Mesothelial cell of epicardium (in vitro differentiated cells): ENCODE measurements around the gene VEPH1. TPM values are rescaled to one million over a fixed set of nuclear protein-coding genes. Genes with fewer than 3 reads are reported as not detected.
A peak's percentile ranks its signal among the peaks of the same experiment; 100 is the strongest.

Experiments used
- DNase-seq, 2 experiments: peaks; one replicate each; pipeline ENCODE4 v3.0.0; 2021; ENCODE audit warnings: low spot score in 2 of 2; ENCODE audit not compliant: unreplicated experiment in 2 of 2
- H3K27ac Mint-ChIP-seq: 2 replicates; pipeline ENCODE4 v1.8.0; 2021; ENCODE audit warnings: mixed read lengths
- H3K27me3 Mint-ChIP-seq: 2 replicates; pipeline ENCODE4 v1.8.0; 2021; ENCODE audit warnings: low read depth, mixed read lengths
- H3K36me3 Mint-ChIP-seq: 2 replicates; pipeline ENCODE4 v1.8.0; 2021; ENCODE audit warnings: mixed read lengths
- H3K4me1 Mint-ChIP-seq: 2 replicates; pipeline ENCODE4 v1.8.0; 2021; ENCODE audit warnings: mixed read lengths
- H3K4me3 Mint-ChIP-seq: 2 replicates; pipeline ENCODE4 v1.8.0; 2021; ENCODE audit warnings: mild to moderate bottlenecking, moderate library complexity, mixed read lengths
- H3K9me3 Mint-ChIP-seq: 2 replicates; pipeline ENCODE4 v1.8.0; 2021; ENCODE audit warnings: mixed read lengths
- CTCF ChIP-seq: fragments of 200-600 bp; sonication (generic); IDR thresholded peaks from one replicate; pipeline ENCODE4 v1.5.0; 2021; ENCODE audit warnings: antibody characterized with exemption; ENCODE audit not compliant: unreplicated experiment
- total RNA-seq: library from RNA; stranded (reverse); gene quantifications from 3 replicates; pipeline ENCODE4 v1.2.1, GENCODE V29; 2021

Gene VEPH1
- total RNA-seq, 1 donor from 2014 or later = 10.2 TPM

DNA sequence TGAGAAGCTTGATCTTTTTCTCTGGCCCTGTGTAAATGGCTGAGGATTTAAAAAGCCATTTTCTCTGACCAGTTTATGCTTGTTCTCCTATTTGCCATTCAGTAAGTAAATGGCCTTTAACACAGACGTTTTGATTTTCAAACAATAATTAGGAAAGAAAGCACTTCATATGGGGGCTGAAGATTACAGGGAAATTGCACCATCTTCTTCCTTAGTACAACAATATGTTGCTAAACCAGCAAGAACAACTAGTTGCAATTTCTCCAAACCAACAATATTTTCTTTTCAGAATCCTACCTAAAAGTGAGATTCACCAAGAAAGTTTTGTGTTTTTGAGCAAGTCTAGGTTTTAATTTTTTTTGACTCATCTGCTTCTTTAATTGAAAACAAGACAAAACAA is 262.8 kb downstream of the VEPH1 start:
- Mint-ChIP-seq H3K4me3 (no peak overlapping the region), H3K4me1 (peaks cover 19% of the 10 kb centered on the region), H3K27me3 (no peaks in the 10 kb centered on the region), H3K9me3 (peaks cover 4% of the 10 kb centered on the region), H3K36me3 (no peaks in the 10 kb centered on the region), H3K27ac (no peak overlapping the region)
- DNase-seq = no peak
- no peak for TF ChIP-seq CTCF

DNA sequence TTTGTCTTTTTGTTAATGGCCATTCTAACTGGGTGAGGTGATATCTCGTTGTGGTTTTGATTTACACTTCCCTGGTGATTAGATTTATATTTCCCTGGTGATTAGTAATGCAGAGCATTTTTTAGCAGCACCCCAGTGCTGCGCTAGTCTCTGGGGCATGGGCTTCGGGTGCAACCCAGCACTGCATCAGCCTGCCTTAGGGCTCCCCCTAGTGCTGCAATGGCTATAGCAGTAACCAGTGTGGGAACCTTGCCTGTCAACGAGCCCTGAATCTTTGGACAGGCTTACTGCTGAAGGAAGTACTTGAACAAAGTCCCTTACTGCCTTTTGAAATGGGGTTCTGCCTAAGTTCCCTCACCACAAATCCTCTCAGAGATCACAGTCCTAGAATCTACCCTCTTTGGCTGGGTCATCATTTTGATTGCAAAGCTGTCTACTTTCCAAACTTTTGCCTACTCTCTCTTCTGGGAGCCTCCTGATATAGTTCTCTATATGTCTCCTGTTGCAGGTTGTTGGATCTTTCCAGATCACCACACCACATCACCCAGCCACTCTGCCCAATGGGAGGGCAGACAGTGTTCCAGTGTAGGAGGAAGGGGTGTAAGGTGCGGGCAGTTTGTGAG is 264.0 kb downstream of the VEPH1 start:
- Mint-ChIP-seq H3K27ac (peak overlapping the region; percentile 63), H3K4me1 (peaks cover 19% of the 10 kb centered on the region), H3K27me3 (no peaks in the 10 kb centered on the region), H3K9me3 (peaks cover 4% of the 10 kb centered on the region), H3K36me3 (no peaks in the 10 kb centered on the region), H3K4me3 (no peak overlapping the region)
- peak; percentile 30 for TF ChIP-seq CTCF
- DNase-seq = no peak

- DNase-seq = no peak
- Mint-ChIP-seq H3K4me3 (no peak overlapping the region), H3K27me3 (no peaks in the 10 kb centered on the region), H3K36me3 (no peaks in the 10 kb centered on the region), H3K4me1 (peaks cover 19% of the 10 kb centered on the region), H3K9me3 (peaks cover 4% of the 10 kb centered on the region), H3K27ac (peak overlapping the region; percentile 50)
- TF ChIP-seq CTCF = no peak
Observed at GRCh38 chr3:157238457-157238856, 264.8 kb downstream of the VEPH1 start.

GRCh38 chr3:157237886-157238285 is 265.3 kb downstream of the VEPH1 start:
- Mint-ChIP-seq H3K27ac (peak overlapping the region; percentile 50), H3K27me3 (no peaks in the 10 kb centered on the region), H3K4me3 (no peak overlapping the region), H3K4me1 (peaks cover 19% of the 10 kb centered on the region), H3K9me3 (peaks cover 3% of the 10 kb centered on the region), H3K36me3 (no peaks in the 10 kb centered on the region)
- no peak for TF ChIP-seq CTCF
- DNase-seq = no peak

DNA sequence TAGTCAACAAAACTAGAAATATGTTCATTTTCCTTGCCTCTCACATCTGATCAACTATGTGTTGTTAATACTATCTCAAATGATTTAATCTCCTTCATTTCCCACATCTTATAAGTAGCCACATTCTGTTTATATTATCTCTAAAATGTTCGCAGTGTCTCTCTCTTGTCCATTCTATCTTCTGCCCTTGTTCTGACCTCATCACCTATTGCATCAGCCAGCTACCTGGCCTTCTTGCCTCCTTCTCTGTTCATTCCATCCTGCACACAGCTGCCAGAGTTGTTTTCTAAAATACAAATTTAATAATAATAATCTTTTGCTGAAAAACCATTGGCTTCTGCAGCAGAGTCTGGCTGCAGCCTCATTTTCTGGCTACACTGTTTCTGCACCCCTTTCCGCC is 267.9 kb downstream of the VEPH1 start:
- no peak for DNase-seq
- TF ChIP-seq CTCF = no peak
- H3K4me1 Mint-ChIP-seq = peaks cover 19% of the 10 kb centered on the region
- H3K9me3 Mint-ChIP-seq = no peaks in the 10 kb centered on the region
- no peaks in the 10 kb centered on the region for H3K27me3 Mint-ChIP-seq
- H3K27ac Mint-ChIP-seq = no peak overlapping the region
- no peak overlapping the region for H3K4me3 Mint-ChIP-seq
- H3K36me3 Mint-ChIP-seq = no peaks in the 10 kb centered on the region

DNA sequence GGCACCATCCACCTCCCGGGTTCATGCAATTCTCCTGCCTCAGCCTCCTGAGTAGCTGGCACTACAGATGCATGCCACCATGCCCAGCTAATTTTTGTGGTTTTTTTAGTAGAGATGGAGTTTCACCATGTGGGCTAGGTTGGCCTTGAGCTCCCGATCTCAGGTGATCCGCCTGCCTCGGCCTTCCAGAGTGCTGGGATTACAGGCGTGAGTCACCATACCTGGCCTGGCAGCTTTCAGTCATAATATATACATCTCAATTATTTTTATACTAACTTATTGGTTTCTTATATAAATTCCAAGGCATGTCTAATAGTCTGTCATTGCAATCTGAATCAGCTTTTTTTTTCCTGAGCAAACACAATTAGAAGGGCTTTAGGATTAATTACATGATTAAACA is 269.3 kb downstream of the VEPH1 start:
- H3K4me1 Mint-ChIP-seq = peaks cover 12% of the 10 kb centered on the region
- no peaks in the 10 kb centered on the region for H3K9me3 Mint-ChIP-seq
- no peaks in the 10 kb centered on the region for H3K36me3 Mint-ChIP-seq
- no peak overlapping the region for H3K27ac Mint-ChIP-seq
- H3K4me3 Mint-ChIP-seq = no peak overlapping the region
- H3K27me3 Mint-ChIP-seq = no peaks in the 10 kb centered on the region
- no peak for TF ChIP-seq CTCF
- no peak for DNase-seq
